ENCODE results near the gene BORCS5.
"Not testable (repeated sequence)": the region's sequence is repeated elsewhere in the genome, so short reads cannot be mapped to it uniquely, and the experiment has no call there.

The BORCS5 gene

DNA sequence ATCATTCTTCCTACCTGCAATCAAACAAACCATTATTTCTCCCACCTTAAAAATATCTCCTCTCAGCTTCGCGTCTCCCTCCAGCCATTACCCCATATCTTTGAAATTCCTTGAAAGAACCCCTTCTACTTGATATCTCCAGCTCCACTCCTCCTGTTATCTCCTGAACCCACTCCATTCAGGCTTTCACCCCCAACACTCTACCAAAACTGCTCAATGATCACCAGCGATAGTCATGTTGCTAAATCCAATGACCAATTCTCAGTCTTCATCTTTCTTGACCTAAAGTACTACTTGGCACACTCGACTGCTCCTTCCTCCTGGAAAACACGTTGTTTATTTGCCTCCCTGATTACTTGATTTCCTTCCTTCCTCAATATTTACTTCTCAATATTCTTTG lies 135.7 kb downstream of the BORCS5 start:
- TF ChIP-seq POLR2A (IDR thresholded peaks at IDR 0.05; ENCODE audit: low read length) (no peak), GATA1 (IDR thresholded peaks at IDR 0.05; ENCODE audit: low read depth, low read length) (no peak)
- DNase-seq = peak in 1 of 2 experiments; percentile 32

DNA sequence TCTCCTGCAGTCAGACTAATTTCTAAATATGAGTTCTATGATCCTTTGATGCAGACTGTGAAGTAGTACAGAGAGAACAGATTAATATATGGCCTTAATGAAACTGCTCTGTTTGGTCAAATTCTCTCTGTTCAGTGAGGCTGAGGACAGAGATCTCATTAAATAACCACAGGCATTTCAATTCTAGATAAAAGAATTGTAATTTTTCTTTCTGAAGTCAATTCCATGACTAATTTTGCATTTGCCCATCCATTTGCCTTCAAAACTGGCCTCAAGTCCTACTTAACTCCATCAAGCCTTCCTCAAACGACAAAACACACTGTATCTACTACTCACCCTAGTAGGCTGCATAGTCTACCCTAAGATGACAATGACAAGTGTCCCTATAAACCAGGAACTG lies 138.7 kb downstream of the BORCS5 start:
- no peak for DNase-seq

GRCh38 chr12:12498210-12498609 lies 141.3 kb downstream of the BORCS5 start:
- TF ChIP-seq GATA1 (IDR thresholded peaks at IDR 0.05; ENCODE audit: low read depth, low read length) = no peak
- TF ChIP-seq POLR2A (IDR thresholded peaks at IDR 0.05; ENCODE audit: low read length) = no peak
- no peak for DNase-seq

More for the DNA sequence above, 138.7 kb downstream of the BORCS5 start:
- TF ChIP-seq POLR2A (IDR thresholded peaks at IDR 0.05; ENCODE audit: low read length) (no peak), GATA1 (IDR thresholded peaks at IDR 0.05; ENCODE audit: low read depth, low read length) (no peak)

DNA sequence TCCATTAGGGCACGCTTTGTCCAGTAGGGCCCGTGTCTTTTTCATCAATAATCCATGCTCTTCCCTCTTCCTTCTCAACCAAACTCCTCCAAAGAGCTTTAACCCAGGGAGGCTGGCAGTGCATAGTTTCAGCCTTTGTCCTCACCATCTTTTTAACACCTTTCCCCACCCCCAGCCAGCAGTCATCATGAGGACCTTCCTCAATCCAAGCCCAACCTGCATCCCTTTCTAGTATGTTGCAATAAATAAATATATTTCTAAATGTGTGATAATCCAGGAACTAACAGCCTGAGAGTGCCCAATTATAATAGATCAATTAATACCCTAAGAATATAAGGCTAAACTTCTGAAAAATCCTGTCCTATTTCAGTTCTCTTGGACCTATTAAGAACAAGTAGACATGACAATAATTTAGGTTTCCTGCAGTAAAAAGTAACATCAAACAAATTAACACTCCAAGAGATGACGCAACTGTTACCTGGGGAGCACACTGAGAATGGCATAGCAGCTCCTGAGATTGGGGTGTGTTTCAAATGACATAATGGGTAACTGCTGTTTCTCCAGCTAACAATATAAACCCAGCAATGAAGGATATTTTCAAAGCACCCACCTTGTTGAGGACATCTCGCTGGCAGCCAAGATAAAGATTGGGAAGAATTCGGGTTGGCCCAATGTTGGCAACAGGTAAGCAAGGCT lies 143.2 kb downstream of the BORCS5 start:
- DNase-seq = no peak
- TF ChIP-seq POLR2A (IDR thresholded peaks at IDR 0.05; ENCODE audit: low read length) (no peak), GATA1 (IDR thresholded peaks at IDR 0.05; ENCODE audit: low read depth, low read length) (no peak)

- no peak for DNase-seq
- TF ChIP-seq GATA1 (IDR thresholded peaks at IDR 0.05; ENCODE audit: low read depth, low read length) = no peak
- TF ChIP-seq POLR2A (IDR thresholded peaks at IDR 0.05; ENCODE audit: low read length) = no peak
Observed at GRCh38 chr12:12501121-12501520, 144.2 kb downstream of the BORCS5 start.

- DNase-seq = not testable (repeated sequence)
Observed at GRCh38 chr12:12502130-12502814, 145.4 kb downstream of the BORCS5 start.

DNA sequence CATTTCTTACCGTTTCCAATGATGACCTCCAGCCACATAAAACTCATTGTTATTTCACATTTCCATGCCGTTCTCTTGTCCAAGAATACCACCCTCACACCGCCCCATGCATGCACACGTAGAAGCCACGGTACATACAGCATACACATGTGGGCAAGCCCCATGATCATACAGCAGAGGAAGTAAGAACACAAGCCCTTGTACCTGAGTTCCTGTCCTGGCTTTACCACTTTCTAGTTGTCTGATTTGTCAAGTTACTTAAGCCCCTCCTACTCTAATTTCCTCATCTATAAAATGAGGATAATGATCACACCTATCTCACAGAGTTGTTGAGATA lies 145.9 kb downstream of the BORCS5 start:
- TF ChIP-seq GATA1 (IDR thresholded peaks at IDR 0.05; ENCODE audit: low read depth, low read length) (no peak), POLR2A (IDR thresholded peaks at IDR 0.05; ENCODE audit: low read length) (no peak)
- no peak for DNase-seq

- DNase-seq = no peak
- TF ChIP-seq GATA1 (IDR thresholded peaks at IDR 0.05; ENCODE audit: low read depth, low read length) (no peak), POLR2A (IDR thresholded peaks at IDR 0.05; ENCODE audit: low read length) (no peak)
Observed at GRCh38 chr12:12503384-12504078, 146.7 kb downstream of the BORCS5 start.

- peak; percentile 16 to 41 for DNase-seq
- TF ChIP-seq GATA1 (IDR thresholded peaks at IDR 0.05; ENCODE audit: low read depth, low read length) = no peak
- no peak for TF ChIP-seq POLR2A (IDR thresholded peaks at IDR 0.05; ENCODE audit: low read length)
Observed at GRCh38 chr12:12505544-12506495, 148.9 kb downstream of the BORCS5 start.

- no peak for DNase-seq
- TF ChIP-seq POLR2A (IDR thresholded peaks at IDR 0.05; ENCODE audit: low read length) = no peak
- no peak for TF ChIP-seq GATA1 (IDR thresholded peaks at IDR 0.05; ENCODE audit: low read depth, low read length)
Observed at GRCh38 chr12:12506496-12506890, 149.6 kb downstream of the BORCS5 start.

GRCh38 chr12:12507121-12507520 lies 150.2 kb downstream of the BORCS5 start:
- no peak for DNase-seq
- TF ChIP-seq POLR2A (IDR thresholded peaks at IDR 0.05; ENCODE audit: low read length) (no peak), GATA1 (IDR thresholded peaks at IDR 0.05; ENCODE audit: low read depth, low read length) (no peak)

- DNase-seq = no peak
- TF ChIP-seq POLR2A (IDR thresholded peaks at IDR 0.05; ENCODE audit: low read length) (no peak), GATA1 (IDR thresholded peaks at IDR 0.05; ENCODE audit: low read depth, low read length) (no peak)
Observed at GRCh38 chr12:12508612-12509011, 151.7 kb downstream of the BORCS5 start.

- TF ChIP-seq POLR2A (IDR thresholded peaks at IDR 0.05; ENCODE audit: low read length) = no peak
- no peak for TF ChIP-seq GATA1 (IDR thresholded peaks at IDR 0.05; ENCODE audit: low read depth, low read length)
- no peak for DNase-seq
Observed at GRCh38 chr12:12510141-12510540, 153.3 kb downstream of the BORCS5 start.

- no peak for DNase-seq
- TF ChIP-seq GATA1 (IDR thresholded peaks at IDR 0.05; ENCODE audit: low read depth, low read length) = no peak
Observed at GRCh38 chr12:12510551-12510950, 153.7 kb downstream of the BORCS5 start.
